Natural killer cell (primary cell): ENCODE results near the gene TNNT1. TPM values are rescaled to one million over a fixed set of nuclear protein-coding genes. Genes with fewer than 3 reads are reported as not detected.

ENCODE experiments used
- ATAC-seq, 3 donors: fragments of 150-1000 bp in 2 of 3; fragments of 200-7000 bp in 1 of 3; cut with Tn5 transposase; 1 replicate in 1 of 3; 2 replicates in 2 of 3; pipeline ENCODE4 v1.10.0; 2021; ENCODE audit warnings: mild to moderate bottlenecking in 2 of 3, moderate library complexity in 2 of 3
- DNase-seq, 2 donors: peaks; one replicate each; pipeline versions ENCODE4 v3.0.0 to v3.0.0-alpha.2; 2013 to 2021; ENCODE audit warnings: mixed read lengths in 1 of 2
- H3K27ac ChIP-seq: one replicate; pipeline ENCODE4 v1.5.1; 2013; ENCODE audit warnings: mild to moderate bottlenecking, low read length
- H3K27me3 ChIP-seq: one replicate; pipeline ENCODE4 v1.6.1; 2013; ENCODE audit warnings: low read length; ENCODE audit not compliant: control insufficient read depth, insufficient read depth
- H3K36me3 ChIP-seq: one replicate; pipeline ENCODE4 v1.6.1; 2013; ENCODE audit warnings: low read length; ENCODE audit not compliant: control insufficient read depth, insufficient read depth
- H3K4me1 ChIP-seq: one replicate; pipeline ENCODE4 v1.6.1; 2013; ENCODE audit warnings: low read length; ENCODE audit not compliant: control insufficient read depth, insufficient read depth
- H3K4me3 ChIP-seq: one replicate; pipeline ENCODE4 v1.5.1; 2013; ENCODE audit warnings: low read length
- H3K9me3 ChIP-seq: one replicate; pipeline ENCODE4 v1.6.1; 2013; ENCODE audit warnings: low read length; ENCODE audit not compliant: control insufficient read depth, insufficient read depth
- H3K27ac Mint-ChIP-seq, 2 donors: one replicate each; pipeline ENCODE4 v1.8.0; 2022; ENCODE audit warnings: mild to moderate bottlenecking in 2 of 2, mixed read lengths in 2 of 2, moderate library complexity in 1 of 2
- H3K27me3 Mint-ChIP-seq, 2 donors: one replicate each; pipeline ENCODE4 v1.8.0; 2022; ENCODE audit warnings: low read depth in 2 of 2, mixed read lengths in 2 of 2
- H3K36me3 Mint-ChIP-seq: one replicate; pipeline ENCODE4 v1.8.0; 2022; ENCODE audit warnings: mixed read lengths
- H3K4me1 Mint-ChIP-seq, 2 donors: one replicate each; pipeline ENCODE4 v1.8.0; 2022; ENCODE audit warnings: mixed read lengths in 2 of 2
- H3K4me3 Mint-ChIP-seq: one replicate; pipeline ENCODE4 v1.8.0; 2022; ENCODE audit warnings: mild to moderate bottlenecking, moderate library complexity, mixed read lengths
- H3K9me3 Mint-ChIP-seq, 2 donors: one replicate each; pipeline ENCODE4 v1.8.0; 2022; ENCODE audit warnings: mixed read lengths in 2 of 2
- CTCF ChIP-seq: fragments of 200-600 bp; IDR thresholded peaks from one replicate; pipeline ENCODE4 v1.8.0; 2022; ENCODE audit warnings: antibody characterized with exemption
- WGBS: methylation state at CpG from one replicate; pipeline ENCODE4 v1.1.7; 2013; ENCODE audit warnings: missing lambda C conversion rate; ENCODE audit not compliant: insufficient coverage; 5-methylcytosine and 5-hydroxymethylcytosine counted together
- intact Hi-C: fragments of 100-400 bp; cut with micrococcal nuclease; formaldehyde crosslinking; loops from one replicate; pipeline ENCODE4 v1.14.2; 2022
- total RNA-seq, 4 donors: library from RNA; stranded (reverse); fragments of 120-200 nt in 1 of 4; gene quantifications; one replicate each; pipeline versions ENCODE4 v1.2.3 to v1.2.4, GENCODE V29; 2013 to 2022

Gene TNNT1
- total RNA-seq, 3 donors from 2014 or later (not counting 1 experiment from before 2014, with no cell fraction given): 0.94 TPM; not detected in 2

DNA sequence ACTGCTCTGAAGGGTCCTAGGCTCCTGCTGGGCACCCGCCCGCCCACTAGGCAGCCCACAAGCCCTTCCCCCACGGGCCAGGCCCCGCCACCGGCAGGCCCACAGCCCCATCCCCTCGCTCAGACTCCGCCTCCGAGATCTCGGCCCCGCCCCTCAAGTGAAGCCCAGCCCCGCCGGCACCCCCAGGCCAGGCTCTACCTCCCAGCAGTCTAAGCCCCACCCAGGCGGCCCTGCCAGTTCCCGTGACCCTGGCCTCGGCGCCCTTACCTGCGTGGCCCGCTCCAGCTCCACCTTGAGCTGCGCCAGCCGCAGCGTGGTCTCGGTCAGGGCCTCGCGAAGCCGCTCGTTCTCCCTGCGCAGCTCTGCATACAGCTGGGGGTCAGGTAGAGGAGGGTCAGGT lies 57.1 kb downstream of the TNNT1 start:
- ATAC-seq (no peak), DNase-seq (no peak)
- intact Hi-C loops: no loop called here
- Histone ChIP-seq H3K27ac (no peak overlapping the region), H3K4me3 (no peak overlapping the region), H3K4me1 (peaks cover 18% of the 10 kb centered on the region), H3K27me3 (peaks cover 15% of the 10 kb centered on the region), H3K9me3 (no peaks in the 10 kb centered on the region), H3K36me3 (peaks cover 24% of the 10 kb centered on the region)
- TF ChIP-seq CTCF: no peak
- H3K9me3 Mint-ChIP-seq: no peaks in the 10 kb centered on the region
- H3K27ac Mint-ChIP-seq: no peak overlapping the region
- H3K36me3 Mint-ChIP-seq: no peaks in the 10 kb centered on the region
- H3K27me3 Mint-ChIP-seq: peaks cover 20 to 25% of the 10 kb centered on the region in 2 donors
- no peak overlapping the region for H3K4me3 Mint-ChIP-seq
- 94% methylated on average over 27 of the region's 27 CpGs for WGBS
- H3K4me1 Mint-ChIP-seq: peaks cover 19 to 30% of the 10 kb centered on the region in 2 donors

- DNase-seq: no peak
- Mint-ChIP-seq H3K36me3 (no peaks in the 10 kb centered on the region), H3K9me3 (no peaks in the 10 kb centered on the region), H3K27ac (no peak overlapping the region), H3K4me3 (no peak overlapping the region), H3K4me1 (peaks cover 20 to 31% of the 10 kb centered on the region in 2 donors), H3K27me3 (peaks cover 20 to 25% of the 10 kb centered on the region in 2 donors)
- Histone ChIP-seq H3K4me3 (no peak overlapping the region), H3K27me3 (peaks cover 18% of the 10 kb centered on the region), H3K36me3 (peaks cover 24% of the 10 kb centered on the region), H3K4me1 (peaks cover 24% of the 10 kb centered on the region), H3K9me3 (no peaks in the 10 kb centered on the region), H3K27ac (no peak overlapping the region)
- intact Hi-C loops: no loop called here
- 96% methylated on average over 31 of the region's 32 CpGs for WGBS
- no peak for TF ChIP-seq CTCF
- no peak for ATAC-seq
These were observed 57.7 kb downstream of the TNNT1 start for GRCh38 chr19:55091126-55091910.

- Mint-ChIP-seq H3K4me3 (no peak overlapping the region), H3K4me1 (peaks cover 20 to 31% of the 10 kb centered on the region in 2 donors), H3K9me3 (no peaks in the 10 kb centered on the region), H3K27ac (no peak overlapping the region), H3K27me3 (peaks cover 20 to 27% of the 10 kb centered on the region in 2 donors), H3K36me3 (no peaks in the 10 kb centered on the region)
- intact Hi-C loops: no loop called here
- Histone ChIP-seq H3K36me3 (peaks cover 24% of the 10 kb centered on the region), H3K9me3 (no peaks in the 10 kb centered on the region), H3K27ac (no peak overlapping the region), H3K27me3 (peaks cover 18% of the 10 kb centered on the region), H3K4me1 (peaks cover 25% of the 10 kb centered on the region), H3K4me3 (no peak overlapping the region)
- no peak for DNase-seq
- ATAC-seq: no peak
- no peak for TF ChIP-seq CTCF
- WGBS: 89% methylated on average over 13 of the region's 13 CpGs
These were observed 58.4 kb downstream of the TNNT1 start for GRCh38 chr19:55090564-55090963.
